ENCODE measurements around the gene LAMA3. TPM values are rescaled to one million over a fixed set of nuclear protein-coding genes. Genes with fewer than 3 reads are reported as not detected.

The LAMA3 gene
- total RNA-seq, 1 donor from 2014 or later, result 3.5 TPM

DNA sequence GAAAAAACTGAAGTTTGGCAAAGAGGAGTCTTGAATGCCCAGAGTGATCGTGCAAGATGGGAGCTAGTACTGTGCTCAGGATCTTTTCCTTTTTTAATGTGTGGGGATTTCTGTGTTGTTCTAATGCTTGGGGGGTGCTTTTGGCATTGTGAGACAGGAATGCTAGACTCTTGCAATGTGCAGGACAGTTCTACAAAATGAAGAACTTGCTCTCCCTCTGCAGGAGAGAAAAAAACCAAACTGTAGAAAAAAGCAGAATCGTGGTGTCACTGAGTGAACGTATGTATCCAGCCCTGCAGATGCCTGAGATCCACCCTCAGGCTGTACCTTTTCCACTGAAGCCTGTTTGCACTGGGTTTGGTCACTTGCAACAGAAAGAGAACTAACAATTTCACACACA, 313.2 kb downstream of the LAMA3 start:
- H3K27me3 ChIP-seq (ENCODE audit: low read depth), result no peaks in the 10 kb centered on the region
- no peaks in the 10 kb centered on the region for H3K9me3 ChIP-seq (replicated peaks)
- no peak overlapping the region for H3K27ac ChIP-seq (replicated peaks)
- H3K4me3 ChIP-seq, result no peak overlapping the region
- DNase-seq, result no peak
- no peaks in the 10 kb centered on the region for H3K36me3 ChIP-seq
- no peaks in the 10 kb centered on the region for H3K4me1 ChIP-seq
- intact Hi-C loops (cut with micrococcal nuclease), result no loop called here
- TF ChIP-seq, protein P1, sequence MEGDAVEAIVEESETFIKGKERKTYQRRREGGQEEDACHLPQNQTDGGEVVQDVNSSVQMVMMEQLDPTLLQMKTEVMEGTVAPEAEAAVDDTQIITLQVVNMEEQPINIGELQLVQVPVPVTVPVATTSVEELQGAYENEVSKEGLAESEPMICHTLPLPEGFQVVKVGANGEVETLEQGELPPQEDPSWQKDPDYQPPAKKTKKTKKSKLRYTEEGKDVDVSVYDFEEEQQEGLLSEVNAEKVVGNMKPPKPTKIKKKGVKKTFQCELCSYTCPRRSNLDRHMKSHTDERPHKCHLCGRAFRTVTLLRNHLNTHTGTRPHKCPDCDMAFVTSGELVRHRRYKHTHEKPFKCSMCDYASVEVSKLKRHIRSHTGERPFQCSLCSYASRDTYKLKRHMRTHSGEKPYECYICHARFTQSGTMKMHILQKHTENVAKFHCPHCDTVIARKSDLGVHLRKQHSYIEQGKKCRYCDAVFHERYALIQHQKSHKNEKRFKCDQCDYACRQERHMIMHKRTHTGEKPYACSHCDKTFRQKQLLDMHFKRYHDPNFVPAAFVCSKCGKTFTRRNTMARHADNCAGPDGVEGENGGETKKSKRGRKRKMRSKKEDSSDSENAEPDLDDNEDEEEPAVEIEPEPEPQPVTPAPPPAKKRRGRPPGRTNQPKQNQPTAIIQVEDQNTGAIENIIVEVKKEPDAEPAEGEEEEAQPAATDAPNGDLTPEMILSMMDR (IDR thresholded peaks at IDR 0.05; ENCODE audit: borderline replicate concordance), result no peak

DNA sequence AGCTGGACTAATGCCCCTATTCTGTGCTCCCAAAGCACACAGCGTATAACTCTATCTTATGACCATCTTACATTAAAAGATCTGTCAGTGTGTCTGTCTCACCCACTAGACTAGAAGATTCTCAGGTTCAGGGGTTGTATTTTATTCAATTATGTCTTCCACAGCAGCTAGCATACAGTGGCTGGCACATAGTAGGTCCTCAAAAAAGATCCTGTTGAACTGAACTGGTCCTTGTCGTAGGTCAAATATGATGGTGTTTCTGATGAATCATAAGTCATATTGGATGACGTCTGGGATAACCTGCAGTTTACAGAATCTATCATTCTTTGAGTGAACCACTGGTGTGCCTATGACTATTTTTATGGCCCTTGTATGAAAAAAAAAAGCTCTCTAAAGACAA, 314.0 kb downstream of the LAMA3 start:
- DNase-seq, result no peak
- H3K27ac ChIP-seq (replicated peaks), result no peak overlapping the region
- no peaks in the 10 kb centered on the region for H3K4me1 ChIP-seq
- no peaks in the 10 kb centered on the region for H3K9me3 ChIP-seq (replicated peaks)
- TF ChIP-seq, protein P1 (IDR thresholded peaks at IDR 0.05; ENCODE audit: borderline replicate concordance), result no peak
- no peak overlapping the region for H3K4me3 ChIP-seq
- intact Hi-C loops (cut with micrococcal nuclease), result no loop called here
- no peaks in the 10 kb centered on the region for H3K27me3 ChIP-seq (ENCODE audit: low read depth)
- no peaks in the 10 kb centered on the region for H3K36me3 ChIP-seq

DNA sequence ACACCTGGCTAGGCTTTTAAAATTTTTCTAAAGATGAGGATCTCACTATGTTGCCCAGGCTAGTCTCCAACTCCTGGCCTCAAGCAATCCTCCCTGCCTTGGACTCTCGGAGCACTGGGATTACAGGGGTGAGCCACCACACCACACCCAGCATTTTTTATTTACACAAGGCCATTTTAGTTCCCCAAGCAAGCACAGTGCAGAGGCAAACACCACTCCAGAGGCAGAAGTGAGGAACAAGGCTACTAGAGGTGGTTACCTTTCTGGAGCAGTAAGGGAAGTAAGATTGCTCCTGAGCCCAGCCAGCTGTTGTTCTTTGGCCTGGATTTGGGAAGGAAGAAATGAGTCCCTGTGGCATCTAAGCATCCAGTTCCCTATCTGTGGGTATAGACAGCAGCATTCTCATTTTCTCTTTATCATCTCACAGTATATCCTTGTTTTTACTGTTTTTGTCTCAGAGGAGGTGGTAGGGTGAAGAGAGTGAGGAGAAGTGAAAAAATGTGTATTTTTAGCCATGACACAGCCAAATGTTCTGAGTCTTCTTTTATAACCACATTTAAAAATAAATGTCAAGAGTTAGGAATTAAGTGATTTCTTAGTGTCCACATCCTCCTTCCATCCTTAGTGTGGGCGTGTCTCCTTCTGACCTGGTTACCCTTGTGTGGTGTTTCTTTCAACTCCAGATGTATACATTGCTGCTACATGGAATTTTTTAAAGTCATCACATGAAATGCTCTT, 314.8 kb downstream of the LAMA3 start:
- Histone ChIP-seq H3K4me3 (no peak overlapping the region), H3K27ac (replicated peaks) (no peak overlapping the region), H3K9me3 (replicated peaks) (no peaks in the 10 kb centered on the region), H3K36me3 (no peaks in the 10 kb centered on the region), H3K27me3 (ENCODE audit: low read depth) (no peaks in the 10 kb centered on the region), H3K4me1 (no peaks in the 10 kb centered on the region)
- TF ChIP-seq, protein P1 (IDR thresholded peaks at IDR 0.05; ENCODE audit: borderline replicate concordance), result no peak
- no peak for DNase-seq
- intact Hi-C loops (cut with micrococcal nuclease), result no loop called here

Other genes starting within 250 kb of the LAMA3 start
- gene RIOK3, start 236.2 kb upstream of the LAMA3 start, total RNA-seq, result 60.4 TPM
- 14.7 TPM for gene RMC1, start 185.9 kb upstream of the LAMA3 start, total RNA-seq
- 10.3 TPM for gene NPC1, start 102.9 kb upstream of the LAMA3 start, total RNA-seq
- 9.2 TPM for gene ANKRD29, start 26.5 kb upstream of the LAMA3 start, total RNA-seq